Measurements from ENCODE around the gene GJB4. TPM values are rescaled to one million over a fixed set of nuclear protein-coding genes. Genes with fewer than 3 reads are reported as not detected.

GJB4 gene
- total RNA-seq, 2 donors from 2014 or later = 0.08 to 0.44 TPM

- Histone ChIP-seq H3K9ac (ENCODE audit: low read depth in 2 of 2, low read length in 2 of 2) (no peak within 1 kb of the TSS), H3K4me1 (no peaks in the 10 kb centered on the region), H3K9me3 (no peaks in the 10 kb centered on the region), H3K36me3 (no peaks in the 10 kb centered on the region), H3K4me3 (no peak within 1 kb of the TSS), H3K27me3 (no peaks in the 10 kb centered on the region), H3K27ac (no peak within 1 kb of the TSS)
- TF ChIP-seq CTCF (IDR thresholded peaks at IDR 0.05) = no peak
- intact Hi-C loops (cut with DNase I) = no loop called here
- DNase-seq = peak; percentile 35
These were observed 4.4 kb upstream of the GJB4 start, which contains the start of gene GJB5 for GRCh38 chr1:34754964-34755637. TSS of gene GJB5 (plus strand) at chr1:34755047. CDS start at chr1:34757331, 2,284 bp downstream.

- DNase-seq = no peak
- Histone ChIP-seq H3K36me3 (no peaks in the 10 kb centered on the region), H3K27me3 (no peaks in the 10 kb centered on the region), H3K4me3 (no peak overlapping the region), H3K9ac (ENCODE audit: low read depth in 2 of 2, low read length in 2 of 2) (no peak overlapping the region), H3K4me1 (no peaks in the 10 kb centered on the region), H3K9me3 (no peaks in the 10 kb centered on the region), H3K27ac (no peak overlapping the region)
- intact Hi-C loops (cut with DNase I) = no loop called here
- TF ChIP-seq CTCF (IDR thresholded peaks at IDR 0.05) = no peak
These were observed 3.6 kb upstream of the GJB4 start for GRCh38 chr1:34755961-34756360.

DNA sequence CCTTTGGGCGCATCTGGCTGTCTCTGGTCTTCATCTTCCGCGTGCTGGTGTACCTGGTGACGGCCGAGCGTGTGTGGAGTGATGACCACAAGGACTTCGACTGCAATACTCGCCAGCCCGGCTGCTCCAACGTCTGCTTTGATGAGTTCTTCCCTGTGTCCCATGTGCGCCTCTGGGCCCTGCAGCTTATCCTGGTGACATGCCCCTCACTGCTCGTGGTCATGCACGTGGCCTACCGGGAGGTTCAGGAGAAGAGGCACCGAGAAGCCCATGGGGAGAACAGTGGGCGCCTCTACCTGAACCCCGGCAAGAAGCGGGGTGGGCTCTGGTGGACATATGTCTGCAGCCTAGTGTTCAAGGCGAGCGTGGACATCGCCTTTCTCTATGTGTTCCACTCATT lies 2.2 kb upstream of the GJB4 start:
- intact Hi-C loops (cut with DNase I) = no loop called here
- Histone ChIP-seq H3K27ac (no peak overlapping the region), H3K36me3 (no peaks in the 10 kb centered on the region), H3K4me3 (no peak overlapping the region), H3K27me3 (no peaks in the 10 kb centered on the region), H3K9ac (ENCODE audit: low read depth in 2 of 2, low read length in 2 of 2) (no peak overlapping the region), H3K4me1 (no peaks in the 10 kb centered on the region), H3K9me3 (no peaks in the 10 kb centered on the region)
- no peak for DNase-seq
- no peak for TF ChIP-seq CTCF (IDR thresholded peaks at IDR 0.05)

DNA sequence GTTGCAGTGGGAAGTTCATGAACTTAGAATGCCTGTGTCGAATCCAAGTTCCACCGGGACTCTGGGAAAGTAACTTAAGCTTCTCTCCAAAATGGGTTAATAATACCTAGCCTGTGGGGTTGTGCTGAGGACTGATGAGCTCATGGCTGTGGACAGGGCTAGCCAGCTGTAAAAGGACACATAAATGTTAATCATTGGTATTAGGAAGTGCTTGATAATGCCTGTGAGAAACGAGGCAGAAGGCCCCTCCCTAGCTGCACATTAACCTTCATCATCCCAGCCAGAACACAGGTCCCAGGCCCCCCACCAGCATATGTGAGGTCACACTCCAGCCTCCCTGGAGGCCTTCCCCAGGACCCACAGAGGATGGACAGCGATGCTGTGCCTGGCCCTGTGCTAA lies 789 bp upstream of the GJB4 start:
- H3K27ac ChIP-seq = no peak overlapping the region
- H3K9me3 ChIP-seq = no peaks in the 10 kb centered on the region
- H3K4me3 ChIP-seq = no peak overlapping the region
- DNase-seq = no peak
- no peaks in the 10 kb centered on the region for H3K27me3 ChIP-seq
- no peaks in the 10 kb centered on the region for H3K4me1 ChIP-seq
- no peak for TF ChIP-seq CTCF (IDR thresholded peaks at IDR 0.05)
- H3K9ac ChIP-seq (ENCODE audit: low read depth in 2 of 2, low read length in 2 of 2) = no peak overlapping the region
- intact Hi-C loops (cut with DNase I) = no loop called here
- H3K36me3 ChIP-seq = no peaks in the 10 kb centered on the region

DNA sequence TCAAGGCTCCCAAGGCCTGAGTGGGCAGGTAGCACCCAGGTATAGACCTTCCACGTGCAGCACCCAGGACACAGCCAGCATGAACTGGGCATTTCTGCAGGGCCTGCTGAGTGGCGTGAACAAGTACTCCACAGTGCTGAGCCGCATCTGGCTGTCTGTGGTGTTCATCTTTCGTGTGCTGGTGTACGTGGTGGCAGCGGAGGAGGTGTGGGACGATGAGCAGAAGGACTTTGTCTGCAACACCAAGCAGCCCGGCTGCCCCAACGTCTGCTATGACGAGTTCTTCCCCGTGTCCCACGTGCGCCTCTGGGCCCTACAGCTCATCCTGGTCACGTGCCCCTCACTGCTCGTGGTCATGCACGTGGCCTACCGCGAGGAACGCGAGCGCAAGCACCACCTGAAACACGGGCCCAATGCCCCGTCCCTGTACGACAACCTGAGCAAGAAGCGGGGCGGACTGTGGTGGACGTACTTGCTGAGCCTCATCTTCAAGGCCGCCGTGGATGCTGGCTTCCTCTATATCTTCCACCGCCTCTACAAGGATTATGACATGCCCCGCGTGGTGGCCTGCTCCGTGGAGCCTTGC lies 1.7 kb downstream of the GJB4 start:
- DNase-seq = no peak
- H3K9me3 ChIP-seq = no peaks in the 10 kb centered on the region
- intact Hi-C loops (cut with DNase I) = no loop called here
- H3K27ac ChIP-seq = no peak overlapping the region
- H3K4me3 ChIP-seq = no peak overlapping the region
- no peak overlapping the region for H3K9ac ChIP-seq (ENCODE audit: low read depth in 2 of 2, low read length in 2 of 2)
- H3K4me1 ChIP-seq = no peaks in the 10 kb centered on the region
- TF ChIP-seq CTCF (IDR thresholded peaks at IDR 0.05) = no peak
- H3K36me3 ChIP-seq = no peaks in the 10 kb centered on the region
- no peaks in the 10 kb centered on the region for H3K27me3 ChIP-seq
